PC-9 (cell line): ENCODE measurements around the gene GLTP. TPM values are rescaled to one million over a fixed set of nuclear protein-coding genes. Genes with fewer than 3 reads are reported as not detected.

Experiments used
- BruUV-seq: library from RNA; stranded (reverse); fragments of 400-500 nt; replicated peaks from 2 replicates; lab custom pipeline; 2021; lab: Mats Ljungman, UMichigan
- CTCF ChIA-PET: fragments of 300-600 bp; sonication (Branson Sonifier 250); formaldehyde crosslinking; loops from one replicate; lab custom pipeline; 2022; ENCODE audit warnings: antibody characterized with exemption; lab: Charles Lee
- POLR2A ChIA-PET: fragments of 300-600 bp; sonication (Branson Sonifier 250); formaldehyde crosslinking; loops from one replicate; lab custom pipeline; 2022; ENCODE audit warnings: antibody characterized with exemption; ENCODE audit not compliant: unreplicated experiment; lab: Charles Lee
- DNase-seq, 2 experiments: peaks; one replicate each; pipeline versions ENCODE4 v3.0.0 to v3.0.0-alpha.2; 2015 to 2022; ENCODE audit warnings: mixed read lengths in 1 of 2
- H2AFZ ChIP-seq: fragments of 200-600 bp; sonication (generic); 2 replicates; pipeline ENCODE4 v1.8.1; 2017; ENCODE audit warnings: antibody characterized with exemption
- H3F3A ChIP-seq: fragments of 200-600 bp; sonication (generic); 2 replicates; pipeline ENCODE4 v1.8.1; 2017; ENCODE audit warnings: antibody characterized with exemption, mild to moderate bottlenecking, low read depth; ENCODE audit not compliant: insufficient read depth
- H3K27ac ChIP-seq: fragments of 200-600 bp; sonication (generic); 2 replicates; pipeline ENCODE4 v1.6.1; 2016; ENCODE audit warnings: mixed run types
- H3K27me3 ChIP-seq: fragments of 200-600 bp; sonication (generic); 2 replicates; pipeline ENCODE4 v1.6.1; 2016; ENCODE audit warnings: low read depth, mixed run types; ENCODE audit not compliant: insufficient read depth
- H3K36me3 ChIP-seq: fragments of 200-600 bp; sonication (generic); 2 replicates; pipeline ENCODE4 v1.6.1; 2016; ENCODE audit warnings: low read depth, mixed run types
- H3K4me1 ChIP-seq: fragments of 200-600 bp; sonication (generic); replicated peaks from 2 replicates; pipeline ENCODE4 v1.6.1; 2016; ENCODE audit warnings: mixed run types; ENCODE audit not compliant: insufficient read depth
- H3K4me2 ChIP-seq: fragments of 200-600 bp; sonication (generic); 2 replicates; pipeline ENCODE4 v1.6.1; 2017; ENCODE audit warnings: mixed run types
- H3K4me3 ChIP-seq: fragments of 200-600 bp; sonication (generic); 2 replicates; pipeline ENCODE4 v1.6.1; 2016; ENCODE audit warnings: mixed run types
- H3K79me2 ChIP-seq: fragments of 200-600 bp; sonication (generic); 2 replicates; pipeline ENCODE4 v1.6.1; 2017; ENCODE audit warnings: low read depth, mixed run types
- H3K9me2 ChIP-seq: fragments of 200-600 bp; sonication (generic); 2 replicates; pipeline ENCODE4 v1.8.1; 2017; ENCODE audit warnings: mild to moderate bottlenecking; ENCODE audit not compliant: insufficient read depth
- H3K9me3 ChIP-seq: fragments of 200-600 bp; sonication (generic); 2 replicates; pipeline ENCODE4 v1.8.1; 2016; ENCODE audit warnings: low read depth; ENCODE audit not compliant: insufficient read depth
- H4K20me1 ChIP-seq: fragments of 200-600 bp; sonication (generic); 2 replicates; pipeline ENCODE4 v1.8.1; 2017; ENCODE audit not compliant: insufficient read depth
- CTCF ChIP-seq: fragments of 200-600 bp; sonication (generic); conservative IDR thresholded peaks from 2 replicates; pipeline ENCODE4 v1.6.1; 2017; ENCODE audit warnings: mixed run types, antibody characterized with exemption, mild to moderate bottlenecking, moderate library complexity
- EZH2 ChIP-seq: fragments of 200-600 bp; sonication (generic); IDR thresholded peaks from 2 replicates; pipeline ENCODE4 v1.8.0; 2017; ENCODE audit warnings: antibody characterized with exemption, low read depth
- intact Hi-C: fragments of 100-400 bp; cut with micrococcal nuclease; formaldehyde crosslinking; loops from one replicate; pipeline ENCODE4 v1.10.0; 2022; ENCODE audit not compliant: unreplicated experiment
- total RNA-seq: library from RNA; stranded (reverse); gene quantifications from 2 replicates; pipeline ENCODE4 v1.2.3, GENCODE V29; 2021

The GLTP gene
- total RNA-seq, 1 experiment from 2014 or later, result 30.3 TPM

GRCh38 chr12:109861689-109862314 lies 18.5 kb downstream of the GLTP start:
- H3K27ac ChIP-seq, result no peak overlapping the region
- H4K20me1 ChIP-seq, result no peaks in the 10 kb centered on the region
- DNase-seq, result peak in 1 of 2 experiments; percentile 34
- POLR2A ChIA-PET, result no interaction called here
- peaks cover 20% of the 10 kb centered on the region for H3K79me2 ChIP-seq
- no peak overlapping the region for H3K4me2 ChIP-seq
- no peak overlapping the region for H3K4me3 ChIP-seq
- H3K27me3 ChIP-seq, result no peaks in the 10 kb centered on the region
- CTCF ChIA-PET, result no interaction called here
- no peak for TF ChIP-seq EZH2
- no peak for TF ChIP-seq CTCF
- peaks cover 37% of the 10 kb centered on the region for H3K4me1 ChIP-seq
- BruUV-seq, result no TSS peak
- H3K9me3 ChIP-seq, result no peaks in the 10 kb centered on the region
- no peaks in the 10 kb centered on the region for H3K36me3 ChIP-seq
- intact Hi-C loops, result no loop called here
- H3K9me2 ChIP-seq, result no peaks in the 10 kb centered on the region
- peaks cover 28% of the 10 kb centered on the region for H3F3A ChIP-seq
- H2AFZ ChIP-seq, result no peak overlapping the region

- peaks cover 14% of the 10 kb centered on the region; the same call in 1 of the 2 replicates for H3K79me2 ChIP-seq
- TF ChIP-seq CTCF (no peak), EZH2 (no peak)
- POLR2A ChIA-PET, result no interaction called here
Observed at GRCh38 chr12:109860977-109861376, 19.4 kb downstream of the GLTP start.

GRCh38 chr12:109858764-109859163 lies 21.6 kb downstream of the GLTP start:
- POLR2A ChIA-PET, result no interaction called here
- peaks cover 8% of the 10 kb centered on the region for H3K4me1 ChIP-seq
- no peaks in the 10 kb centered on the region for H4K20me1 ChIP-seq
- 0 out of 2 replicates have a peak, but pooled peaks cover 9% of the 10 kb centered on the region for H3K79me2 ChIP-seq
- no peak for DNase-seq
- H3K36me3 ChIP-seq, result no peaks in the 10 kb centered on the region
- H3K4me3 ChIP-seq, result no peak overlapping the region
- H3F3A ChIP-seq, result peaks cover 2% of the 10 kb centered on the region; the same call in 1 of the 2 replicates
- no TSS peak for BruUV-seq
- CTCF ChIA-PET, result interaction anchor here (0.6 kb wide), 1 partner anchor 47 kb away, joined by 5 read pairs; no protein-coding TSS in a partner anchor
- no peaks in the 10 kb centered on the region for H3K27me3 ChIP-seq
- intact Hi-C loops, result no loop called here
- TF ChIP-seq CTCF (no peak), EZH2 (no peak)
- no peak overlapping the region for H3K27ac ChIP-seq
- H3K4me2 ChIP-seq, result no peak overlapping the region
- no peak overlapping the region for H2AFZ ChIP-seq
- no peaks in the 10 kb centered on the region for H3K9me2 ChIP-seq
- no peaks in the 10 kb centered on the region for H3K9me3 ChIP-seq

More at GRCh38 chr12:109860977-109861376, 19.4 kb downstream of the GLTP start:
- Histone ChIP-seq H3F3A (peaks cover 24% of the 10 kb centered on the region), H3K36me3 (no peaks in the 10 kb centered on the region), H3K9me2 (no peaks in the 10 kb centered on the region), H2AFZ (no peak overlapping the region), H3K4me1 (peaks cover 31% of the 10 kb centered on the region), H3K9me3 (no peaks in the 10 kb centered on the region), H3K27me3 (no peaks in the 10 kb centered on the region), H3K4me2 (no peak overlapping the region), H3K27ac (no peak overlapping the region), H3K4me3 (no peak overlapping the region), H4K20me1 (no peaks in the 10 kb centered on the region)
- intact Hi-C loops, result no loop called here
- CTCF ChIA-PET, result interaction anchor here (0.6 kb wide), 1 partner anchor 613 kb away, joined by 3 read pairs; no protein-coding TSS in a partner anchor
- no peak for DNase-seq
- no TSS peak for BruUV-seq
